ENCODE measurements around the gene SLC26A2.

SLC26A2 gene

GRCh38 chr5:149961957-149962409 is 1.4 kb downstream of the SLC26A2 start:
- DNase-seq (ENCODE audit: low spot score): peak; percentile 56

- no peak for DNase-seq (ENCODE audit: low spot score)
These were observed 2.2 kb downstream of the SLC26A2 start for GRCh38 chr5:149962601-149963300.

- DNase-seq (ENCODE audit: low spot score): no peak
These were observed 3.2 kb downstream of the SLC26A2 start for GRCh38 chr5:149963729-149964128.

- no peak for DNase-seq (ENCODE audit: low spot score)
These were observed 6.4 kb downstream of the SLC26A2 start for GRCh38 chr5:149966946-149967345.

- no peak for DNase-seq (ENCODE audit: low spot score)
These were observed 8.8 kb downstream of the SLC26A2 start for GRCh38 chr5:149969181-149969930.

GRCh38 chr5:149975409-149975808 is 14.9 kb downstream of the SLC26A2 start:
- no peak for DNase-seq (ENCODE audit: low spot score)

- no peak for DNase-seq (ENCODE audit: low spot score)
These were observed 19.3 kb downstream of the SLC26A2 start for GRCh38 chr5:149979896-149980295.

GRCh38 chr5:149981206-149981605 is 20.6 kb downstream of the SLC26A2 start:
- DNase-seq (ENCODE audit: low spot score): no peak

- DNase-seq (ENCODE audit: low spot score): no peak
These were observed 21.9 kb downstream of the SLC26A2 start for GRCh38 chr5:149982505-149982904.

- no peak for DNase-seq (ENCODE audit: low spot score)
These were observed 27.6 kb downstream of the SLC26A2 start for GRCh38 chr5:149988126-149988525.

- DNase-seq (ENCODE audit: low spot score): peak; percentile 68
These were observed 30.2 kb downstream of the SLC26A2 start for GRCh38 chr5:149990518-149991376.

- DNase-seq (ENCODE audit: low spot score): no peak
These were observed 32.9 kb downstream of the SLC26A2 start for GRCh38 chr5:149993471-149993870.

GRCh38 chr5:149995385-149996204 is 35.0 kb downstream of the SLC26A2 start:
- DNase-seq (ENCODE audit: low spot score): no peak

GRCh38 chr5:149996205-149996890 is 35.8 kb downstream of the SLC26A2 start:
- no peak for DNase-seq (ENCODE audit: low spot score)

- DNase-seq (ENCODE audit: low spot score): no peak
These were observed 37.7 kb downstream of the SLC26A2 start for GRCh38 chr5:149998281-149998680.

GRCh38 chr5:149999359-149999758 is 38.8 kb downstream of the SLC26A2 start:
- DNase-seq (ENCODE audit: low spot score): no peak

GRCh38 chr5:149999866-150000255 is 39.3 kb downstream of the SLC26A2 start:
- DNase-seq (ENCODE audit: low spot score): no peak

- DNase-seq (ENCODE audit: low spot score): peak; percentile 91
These were observed 39.9 kb downstream of the SLC26A2 start, which contains the start of the genes HMGXB3 and TIGD6 for GRCh38 chr5:150000256-150000989. TSS of gene HMGXB3 (plus strand) at chr5:150000739. CDS start at chr5:150004853, 4,114 bp downstream. TSS of gene TIGD6 (minus strand) at chr5:150000654. CDS start at chr5:149996348, 4,306 bp downstream.

GRCh38 chr5:150000990-150001659 is 40.6 kb downstream of the SLC26A2 start:
- no peak for DNase-seq (ENCODE audit: low spot score)

All from kidney capillary endothelial cell (primary cell).